Astrocyte of the hippocampus (primary cell): ENCODE data around the gene ACTC1.

Source experiments
- DNase-seq: peaks from one replicate; pipeline ENCODE4 v3.0.0; 2011; ENCODE audit warnings: low read depth, low spot score

ACTC1 gene

DNA sequence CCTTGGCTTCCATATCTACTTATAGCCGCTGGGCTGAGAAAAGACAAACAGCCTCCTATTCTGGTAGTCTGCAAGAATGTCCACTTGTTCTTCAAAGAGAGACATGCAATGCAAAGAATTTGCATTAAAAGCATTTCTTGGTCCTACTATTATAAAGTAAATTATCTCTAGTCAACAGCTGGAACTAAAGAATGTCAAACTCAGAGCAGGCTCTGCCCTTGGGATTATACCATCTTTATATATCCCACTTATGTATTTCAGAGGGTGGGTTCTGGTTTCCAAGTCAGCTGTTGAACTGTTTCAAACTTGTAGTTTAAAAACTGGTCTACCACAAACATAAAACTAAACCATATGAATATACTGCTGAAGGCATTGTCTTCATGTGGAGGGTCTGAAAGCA is 7.0 kb upstream of the ACTC1 start:
- no peak for DNase-seq

DNA sequence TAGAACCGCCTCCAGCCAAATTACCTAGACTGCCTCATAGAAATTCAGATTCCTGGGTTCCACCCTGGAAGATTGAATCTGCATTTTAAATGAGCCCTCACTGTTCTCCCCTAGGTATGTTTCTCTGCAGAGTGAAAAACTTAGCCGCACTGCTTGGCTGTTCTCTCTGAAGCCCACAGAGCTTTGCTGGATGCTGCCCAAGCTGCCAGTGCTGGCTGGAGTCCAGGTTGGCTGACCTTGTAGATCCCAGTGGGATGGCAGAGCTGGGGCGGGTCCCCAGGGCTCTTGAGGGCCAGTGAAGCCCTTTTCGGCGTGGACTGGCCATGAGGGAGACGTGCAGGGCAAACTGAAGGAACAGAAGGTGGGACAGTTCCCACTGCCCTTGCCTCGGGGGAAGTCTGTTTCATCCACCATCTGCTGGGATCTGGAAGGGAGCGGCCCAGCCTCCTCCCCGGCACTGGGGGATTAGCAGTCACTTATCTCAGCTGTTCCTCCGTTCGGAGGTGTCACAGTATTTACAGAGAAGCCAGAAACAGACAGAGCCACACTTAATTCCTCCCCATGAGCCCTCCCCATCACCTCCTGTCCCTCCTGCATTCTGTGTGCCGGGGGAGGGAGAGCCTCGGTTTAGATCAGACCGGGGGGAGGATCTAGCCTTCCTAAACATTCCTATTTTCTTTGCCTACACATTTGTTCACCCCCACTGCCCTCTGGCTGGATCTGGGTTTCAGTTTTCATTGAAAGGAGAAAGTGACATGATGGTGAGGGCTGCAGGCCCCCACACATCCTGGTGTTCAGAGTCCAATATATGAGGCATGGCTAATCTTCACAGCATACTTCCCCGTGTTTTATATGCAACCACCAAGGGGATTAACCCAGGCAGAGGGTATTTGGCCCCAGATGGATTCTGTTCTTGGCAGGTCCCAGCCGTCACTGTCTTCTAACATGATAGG is 4.1 kb upstream of the ACTC1 start:
- DNase-seq, result peak; percentile 70

DNA sequence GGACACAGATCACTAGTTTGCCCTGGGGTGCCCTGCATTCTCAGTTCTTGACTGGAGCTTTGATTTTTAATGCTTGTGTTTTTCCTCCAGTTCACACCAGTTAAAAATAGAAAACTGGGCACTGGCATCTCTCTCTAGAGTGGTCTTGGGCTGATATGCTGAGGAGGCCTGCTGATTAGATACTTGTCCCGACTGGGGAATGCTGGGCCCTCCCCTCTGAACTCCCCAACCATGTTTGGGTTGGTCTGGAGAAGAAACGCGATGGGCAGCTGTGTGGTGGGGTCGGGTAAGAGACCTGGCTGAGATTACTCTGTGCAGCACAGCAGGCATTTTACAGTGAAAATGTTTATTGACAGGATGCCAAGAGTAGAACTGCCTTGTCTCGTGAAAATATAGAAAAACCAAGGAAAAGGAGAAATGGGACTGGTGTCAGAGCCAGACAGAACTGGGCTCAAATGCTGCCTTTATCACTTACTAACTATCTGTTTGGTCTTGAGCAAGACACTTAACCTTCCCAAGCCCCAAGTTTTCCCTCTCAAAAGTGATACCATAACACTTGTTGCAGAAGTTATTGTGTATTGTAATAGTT is 1.6 kb upstream of the ACTC1 start:
- no peak for DNase-seq

DNA sequence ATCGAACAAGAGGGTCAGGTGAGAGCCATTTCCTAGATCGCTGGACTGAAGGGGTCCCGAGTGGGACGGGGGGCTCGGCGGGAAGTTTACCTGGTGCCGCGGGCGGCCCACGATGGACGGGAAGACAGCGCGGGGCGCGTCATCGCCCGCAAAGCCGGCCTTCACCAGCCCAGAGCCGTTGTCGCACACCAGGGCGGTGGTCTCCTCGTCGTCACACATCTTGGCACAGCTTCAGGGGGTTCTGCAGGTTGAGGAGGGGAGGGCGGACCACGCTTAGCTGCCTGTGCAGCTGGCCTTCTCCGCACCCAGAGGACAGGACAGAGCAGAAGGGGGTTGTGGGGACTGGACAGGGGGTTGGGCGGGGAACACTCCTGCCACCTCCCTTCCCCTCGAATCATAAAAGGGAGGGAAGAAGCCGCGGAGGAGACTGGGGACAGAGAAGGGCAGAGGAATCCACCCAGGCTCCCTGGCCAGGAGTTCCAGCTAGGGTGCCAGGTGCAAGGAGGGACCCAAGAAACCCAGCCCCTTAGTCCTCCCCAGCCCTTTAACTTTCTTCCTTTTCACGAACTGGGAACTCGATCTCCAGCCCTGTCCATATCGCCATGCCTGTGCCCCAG is 651 bp downstream of the ACTC1 start:
- no peak for DNase-seq

DNA sequence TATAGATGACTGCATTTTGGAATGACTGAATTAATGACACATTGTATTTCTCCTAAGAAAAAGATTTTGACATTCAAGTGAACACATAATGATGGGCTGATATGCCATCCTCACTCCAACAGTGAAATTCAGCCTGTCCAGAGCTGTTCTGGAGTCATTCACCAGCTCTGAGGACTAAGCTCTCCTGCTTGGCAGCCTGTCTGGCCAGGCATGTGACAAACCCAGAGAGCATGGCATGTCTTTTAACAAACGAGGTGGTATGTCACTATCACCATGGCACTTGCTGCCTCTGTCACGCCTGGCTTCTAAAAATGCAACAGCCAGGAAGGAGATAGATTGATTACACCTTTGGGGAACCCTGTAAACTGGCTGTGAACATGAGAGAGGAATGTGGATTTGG is 1.4 kb downstream of the ACTC1 start:
- no peak for DNase-seq

DNA sequence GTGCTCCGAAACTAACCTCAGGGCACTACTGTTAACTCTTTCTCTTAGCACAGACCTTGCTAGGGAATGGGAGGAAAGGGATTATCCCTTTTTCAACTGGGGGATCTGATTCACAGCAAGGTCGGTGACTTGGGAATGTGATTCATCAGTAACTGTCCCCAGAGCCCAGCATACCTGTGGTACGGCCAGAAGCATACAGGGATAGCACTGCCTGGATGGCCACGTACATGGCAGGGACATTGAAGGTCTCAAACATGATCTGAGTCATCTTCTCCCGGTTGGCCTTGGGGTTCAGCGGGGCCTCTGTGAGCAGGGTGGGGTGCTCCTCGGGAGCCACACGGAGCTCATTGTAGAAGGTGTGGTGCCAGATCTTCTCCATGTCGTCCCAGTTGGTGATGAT is 2.3 kb downstream of the ACTC1 start:
- no peak for DNase-seq

DNA sequence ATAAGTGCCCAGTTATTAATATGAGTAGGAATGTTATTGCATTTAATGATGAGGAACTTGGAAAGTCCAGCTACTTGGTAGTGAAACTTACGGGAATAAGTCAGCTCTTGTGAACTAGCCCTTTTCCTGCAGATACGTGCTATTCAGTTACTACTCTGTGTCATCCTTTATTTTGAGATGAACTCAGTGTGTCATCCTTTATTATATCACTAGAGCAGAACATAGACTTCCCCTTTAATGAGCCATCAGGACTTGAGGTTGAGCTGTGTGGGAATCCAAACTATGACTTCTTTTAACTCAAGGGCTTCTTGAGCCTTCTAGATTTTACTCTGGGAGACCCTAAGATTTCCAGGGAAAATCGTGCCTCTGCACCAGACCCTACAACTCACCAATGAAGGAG is 3.6 kb downstream of the ACTC1 start:
- DNase-seq, result no peak

DNA sequence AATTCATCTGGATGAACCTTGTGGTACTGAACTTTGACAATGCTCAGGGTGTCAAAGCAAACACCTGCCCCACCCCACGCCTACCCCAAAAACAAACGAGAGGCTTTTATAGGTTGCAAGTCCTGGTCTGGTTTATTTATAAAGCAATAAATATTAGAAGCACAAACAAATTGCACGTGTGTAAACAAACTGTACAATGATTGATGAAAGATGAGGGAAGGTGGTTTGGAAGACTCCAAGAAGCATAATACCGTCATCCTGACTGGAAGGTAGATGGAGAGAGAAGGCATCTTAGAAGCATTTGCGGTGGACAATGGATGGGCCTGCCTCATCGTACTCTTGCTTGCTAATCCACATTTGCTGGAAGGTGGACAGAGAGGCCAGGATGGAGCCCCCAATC is 5.2 kb downstream of the ACTC1 start:
- no peak for DNase-seq

DNA sequence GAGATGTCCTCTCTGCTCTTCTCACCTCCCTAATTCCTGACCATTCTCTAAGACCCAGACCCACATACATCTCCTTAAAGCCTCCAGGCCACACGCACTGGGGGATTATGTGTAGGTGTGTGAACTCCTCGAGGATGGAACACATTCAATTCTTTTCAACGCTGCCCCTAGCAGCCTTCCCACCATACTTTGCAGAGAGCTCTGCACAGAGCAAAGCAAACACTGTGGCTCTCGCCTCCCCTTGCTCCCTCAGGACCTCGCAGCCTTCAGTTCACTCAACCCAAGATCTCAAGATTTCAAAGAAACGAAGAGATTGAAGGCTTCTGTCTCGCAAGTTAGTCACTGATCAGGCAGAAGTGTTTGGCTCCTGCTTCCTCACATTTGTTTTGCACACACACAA is 6.0 kb downstream of the ACTC1 start:
- no peak for DNase-seq

DNA sequence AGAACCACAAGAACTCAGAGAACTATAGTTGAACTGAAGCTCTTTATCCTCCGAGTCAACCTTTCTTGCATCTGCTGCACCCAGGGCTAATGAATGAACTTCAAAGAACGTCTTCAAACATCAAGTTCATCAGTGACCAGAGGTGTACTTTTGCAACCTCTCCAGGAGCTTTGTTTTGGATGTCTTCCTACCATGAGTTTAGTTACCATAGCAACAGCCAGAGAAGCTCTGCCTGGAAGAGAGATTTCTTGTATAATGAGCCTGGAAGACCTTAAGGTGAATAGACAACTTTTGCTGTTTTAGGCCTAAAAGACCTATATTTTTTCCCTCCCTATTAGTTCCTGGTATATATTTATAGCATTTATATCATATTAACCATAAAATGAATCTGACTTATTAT is 9.1 kb downstream of the ACTC1 start:
- DNase-seq, result no peak

DNA sequence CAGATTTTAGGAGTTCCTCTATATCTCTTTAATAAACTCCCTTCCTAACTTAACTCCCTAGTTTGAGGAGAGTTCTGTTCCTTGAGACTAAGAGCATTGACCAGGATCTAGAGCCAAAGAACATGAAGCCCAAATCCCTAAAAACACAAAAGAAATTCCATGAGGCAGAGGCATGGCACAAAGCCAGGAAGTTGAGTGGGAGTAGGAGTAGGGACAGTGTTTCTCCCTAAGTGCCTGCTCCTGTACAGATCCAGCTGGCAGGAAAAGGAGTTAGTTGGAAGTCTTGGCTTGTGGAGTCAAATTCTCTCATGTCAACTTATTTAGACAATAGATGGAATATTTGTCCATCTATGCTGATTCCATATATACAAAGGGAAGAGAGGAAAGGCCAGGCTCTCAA is 11.4 kb downstream of the ACTC1 start:
- no peak for DNase-seq

DNA sequence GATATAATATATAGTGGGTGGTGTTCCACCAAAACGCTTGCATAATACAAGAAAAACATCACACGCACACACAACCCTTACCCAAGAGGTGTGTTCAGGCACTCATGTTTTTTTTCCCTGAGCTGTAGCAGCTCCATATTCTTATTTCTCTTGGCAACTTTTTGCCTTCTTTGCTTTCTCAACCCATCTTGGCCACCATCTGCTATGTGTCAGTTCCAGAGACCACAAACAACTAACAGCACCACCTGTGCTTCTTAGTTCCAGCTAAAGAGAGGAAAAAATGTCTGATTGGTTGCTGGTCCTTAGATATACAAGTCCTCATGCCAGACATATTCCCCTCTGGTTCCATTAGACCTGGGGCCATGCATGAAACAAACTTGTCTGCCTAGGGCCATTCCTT is 11.9 kb downstream of the ACTC1 start:
- DNase-seq, result no peak

DNA sequence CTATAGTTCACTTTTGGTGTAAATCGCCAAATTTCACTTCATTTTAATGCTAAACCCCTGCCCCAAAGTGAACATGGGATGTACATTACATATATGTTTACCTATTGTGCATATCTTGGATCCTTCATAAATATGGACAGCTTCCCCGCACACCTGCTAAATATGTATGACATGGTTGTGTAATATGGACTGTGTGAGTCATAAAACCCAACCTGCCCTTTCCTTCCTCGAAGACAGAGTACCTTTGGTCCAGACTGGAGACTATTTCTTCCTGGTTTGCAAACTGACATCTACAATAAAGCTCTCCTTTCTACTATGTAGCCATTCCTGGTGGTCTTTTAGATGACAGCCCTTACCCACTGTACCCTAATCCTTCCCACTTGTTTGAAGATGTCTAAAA is 12.4 kb downstream of the ACTC1 start:
- no peak for DNase-seq

DNA sequence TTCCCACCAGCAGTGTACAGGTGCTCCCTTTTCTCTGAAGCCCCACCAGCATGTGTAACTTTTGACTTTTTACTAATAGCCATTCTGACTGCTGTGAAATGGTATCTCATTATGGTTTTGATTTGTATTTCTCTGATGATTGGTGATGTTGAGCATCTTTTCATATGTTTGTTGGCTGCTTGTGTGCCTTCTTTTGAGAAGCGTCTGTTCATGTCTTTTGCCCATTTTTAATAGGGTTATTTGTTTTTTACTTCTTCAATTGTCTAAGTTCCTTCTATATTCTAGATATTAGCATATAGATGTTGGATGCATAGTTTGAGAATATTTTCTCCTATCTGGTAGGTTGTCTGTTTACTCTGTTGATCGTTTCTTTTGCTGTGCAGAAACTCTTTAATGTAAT is 14.6 kb downstream of the ACTC1 start:
- no peak for DNase-seq

DNA sequence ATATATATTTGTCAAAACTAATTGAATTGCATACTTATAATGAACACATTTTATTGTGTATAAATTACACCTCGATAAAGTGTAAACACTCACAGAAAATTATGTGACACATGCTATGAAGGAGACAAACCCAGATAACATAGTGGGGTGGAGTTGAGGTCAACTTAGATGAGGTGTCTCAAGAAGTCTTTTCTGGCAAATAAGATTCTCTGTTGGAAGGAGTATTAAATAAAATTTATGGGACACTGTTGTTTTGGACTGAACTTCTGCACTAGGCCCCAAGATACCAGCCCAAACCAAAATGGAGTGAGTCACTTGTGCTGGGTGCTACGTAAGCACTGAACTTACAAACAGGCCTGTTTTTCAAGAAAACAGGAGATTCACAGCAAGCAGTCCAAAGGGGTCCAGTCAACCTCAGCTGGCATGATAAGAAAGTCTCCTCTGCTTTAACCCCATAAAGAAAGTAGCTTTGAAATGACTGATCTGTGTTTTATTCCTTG is 18.7 kb downstream of the ACTC1 start:
- no peak for DNase-seq

DNA sequence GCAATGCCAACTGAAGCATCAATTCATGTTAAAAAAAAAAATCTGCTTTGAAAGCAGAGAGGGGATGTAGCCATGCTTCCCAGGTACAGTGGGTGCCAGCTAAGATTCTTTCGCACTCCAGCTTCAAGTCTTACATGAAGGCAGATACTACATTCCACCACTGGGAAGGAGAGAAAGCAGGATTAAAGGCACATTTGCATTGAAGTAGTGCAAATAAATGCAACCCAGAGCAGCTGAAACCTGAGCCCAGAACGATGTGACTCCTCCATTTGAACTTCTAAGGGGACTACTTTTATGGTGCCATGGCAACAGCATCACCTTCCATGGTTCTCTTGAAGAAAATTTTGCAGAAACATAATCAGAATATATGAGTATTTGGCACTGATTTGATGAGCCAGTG is 21.4 kb downstream of the ACTC1 start:
- DNase-seq, result no peak

DNA sequence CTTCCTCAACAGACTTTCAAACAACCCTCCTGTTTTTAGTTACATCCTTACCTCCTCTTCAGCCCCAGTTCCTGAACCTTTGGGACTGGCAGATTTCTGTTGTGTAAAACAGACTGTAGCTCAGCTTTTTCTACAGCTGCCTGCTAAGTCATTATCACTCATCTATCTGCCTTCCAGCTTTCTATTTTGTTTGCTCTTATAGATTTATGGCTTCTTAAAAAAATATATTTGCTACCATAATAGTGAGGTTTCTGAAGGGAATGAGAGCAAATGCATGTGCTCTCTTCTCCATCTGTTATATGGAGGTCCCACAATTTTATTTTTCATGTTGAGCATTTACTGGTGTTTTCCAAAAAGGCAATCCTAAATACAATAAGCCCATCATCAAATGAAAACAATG is 22.3 kb downstream of the ACTC1 start:
- no peak for DNase-seq

DNA sequence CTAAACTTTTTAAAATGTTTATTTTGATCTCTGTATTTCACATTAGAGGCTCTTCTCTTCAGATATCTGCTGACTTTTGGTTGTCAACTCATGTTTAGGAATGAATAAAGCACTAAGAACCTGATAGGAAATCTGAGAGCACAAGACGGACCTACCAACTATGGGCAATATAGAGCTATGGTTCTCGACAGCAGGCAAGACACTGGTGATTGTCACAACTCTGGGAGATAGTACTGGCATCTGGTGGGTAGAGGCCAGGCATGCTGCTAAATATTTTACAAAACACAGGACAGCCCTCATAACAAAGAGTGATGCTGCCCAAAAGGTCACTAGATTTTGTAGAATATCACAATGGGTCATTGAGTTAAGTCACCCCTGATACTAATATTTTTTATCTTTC is 23.0 kb downstream of the ACTC1 start:
- DNase-seq, result no peak

DNA sequence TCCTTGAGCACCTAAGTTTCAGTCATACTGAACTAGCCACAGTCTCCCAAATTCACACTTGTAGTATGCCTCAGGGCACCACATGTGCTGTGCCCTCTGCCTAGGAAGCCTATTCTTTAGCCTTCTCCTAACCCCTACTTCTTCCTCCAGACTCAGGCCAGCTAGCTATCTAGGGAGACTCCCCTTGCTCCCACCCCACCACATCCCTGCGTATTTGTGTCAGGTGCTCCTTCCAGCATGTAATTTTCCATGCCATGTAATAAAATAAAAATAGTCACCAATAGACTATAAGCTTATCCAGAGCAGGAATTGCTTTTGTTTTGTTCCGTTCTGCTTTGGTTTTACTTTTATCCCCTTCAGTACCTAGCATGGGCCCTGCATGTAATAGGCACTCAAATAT is 25.6 kb downstream of the ACTC1 start:
- no peak for DNase-seq

DNA sequence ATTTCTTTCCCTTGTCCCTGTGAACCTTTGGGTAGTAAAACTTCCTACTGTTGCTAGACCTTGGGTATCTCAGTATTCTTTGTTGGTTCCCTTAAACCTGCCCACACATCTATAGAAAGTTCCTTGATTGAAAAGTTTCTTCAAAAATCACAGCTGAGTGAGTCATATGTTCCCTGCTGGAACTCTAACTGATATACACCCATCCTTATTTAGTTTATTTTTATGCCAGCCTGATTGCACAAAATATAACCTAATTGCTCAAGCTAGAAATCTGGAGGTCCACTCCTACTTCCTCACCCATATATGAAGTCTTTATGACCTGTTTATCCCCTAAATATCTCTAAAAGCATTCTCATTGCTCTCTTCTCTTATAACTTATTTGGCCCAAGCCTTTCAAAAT is 26.8 kb downstream of the ACTC1 start:
- DNase-seq, result no peak

DNA sequence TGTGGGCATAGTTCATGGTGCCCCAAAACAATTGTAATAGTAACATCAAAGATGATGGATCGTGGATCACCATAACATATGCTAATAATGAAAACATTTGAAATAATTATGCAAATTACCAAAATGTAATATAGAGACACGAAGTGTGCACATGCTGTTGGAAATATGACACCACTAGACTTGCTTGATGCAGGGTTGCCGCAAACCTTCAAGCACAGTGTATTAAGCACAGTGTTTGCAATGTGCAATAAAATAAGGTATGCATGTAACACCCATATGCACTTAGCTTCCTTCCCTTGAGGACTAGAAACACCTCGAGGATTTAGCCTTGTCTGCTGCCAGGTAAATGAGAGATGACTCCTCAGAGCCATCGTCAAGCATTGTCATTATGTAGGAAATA is 29.6 kb downstream of the ACTC1 start:
- DNase-seq, result no peak

DNA sequence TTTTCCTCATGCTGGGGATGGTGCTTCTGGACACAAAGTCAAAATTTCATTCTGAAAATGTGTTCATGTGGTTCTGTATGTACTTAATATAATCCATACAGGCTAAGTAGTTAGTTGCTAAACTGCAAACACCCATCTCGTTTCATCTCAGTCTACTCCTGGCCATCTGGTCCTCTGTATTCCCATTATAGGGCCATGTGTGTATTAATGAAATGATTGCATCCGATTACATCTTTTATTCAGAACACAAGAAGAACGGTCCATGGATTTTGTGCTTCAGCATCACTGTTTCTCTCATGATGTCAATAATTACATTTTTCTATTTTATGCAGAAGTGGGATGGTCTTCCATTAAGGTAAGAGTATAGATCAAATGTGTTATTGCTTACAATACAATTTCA is 34.4 kb downstream of the ACTC1 start:
- DNase-seq, result no peak

DNA sequence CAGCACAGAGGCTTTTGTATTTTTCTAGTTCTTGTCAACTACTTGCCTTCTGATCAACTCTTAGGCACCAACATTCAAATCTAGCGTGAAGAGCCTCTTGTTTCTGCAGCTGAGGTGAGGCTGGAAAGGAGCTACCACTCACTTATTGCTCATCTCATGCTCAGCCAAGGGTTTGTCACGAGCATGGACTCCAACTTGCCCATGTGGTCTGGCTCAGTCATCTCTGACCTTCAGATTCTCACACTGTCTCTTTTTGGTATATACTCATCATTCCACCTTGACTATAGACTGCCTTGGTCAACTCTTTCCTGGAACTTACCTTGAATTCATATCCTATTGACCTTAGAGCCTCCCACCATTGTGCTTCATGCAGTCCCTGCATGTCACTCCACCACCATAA is 35.4 kb downstream of the ACTC1 start:
- no peak for DNase-seq
